Endothelial cell of umbilical vein (primary cell): ENCODE data around the gene HOXC11. TPM values are rescaled to one million over a fixed set of nuclear protein-coding genes. Genes with fewer than 3 reads are reported as not detected.

ENCODE experiments used
- BruUV-seq: library from RNA; stranded (reverse); fragments of 400-500 nt; replicated peaks from 2 replicates; lab custom pipeline; 2021; lab: Mats Ljungman, UMichigan
- CTCF ChIA-PET: fragments of 300-600, 350-600 bp; sonication (Branson Sonifier 250); formaldehyde crosslinking; loops from one replicate; lab custom pipeline; 2021; ENCODE audit warnings: antibody characterized with exemption, inconsistent platforms; lab: Charles Lee
- POLR2A ChIA-PET: fragments of 300-600, 350-600 bp; sonication (Branson Sonifier 250); formaldehyde crosslinking; loops from one replicate; lab custom pipeline; 2021; ENCODE audit warnings: antibody characterized with exemption, inconsistent platforms; lab: Charles Lee
- DNase-seq: peaks from one replicate; pipeline ENCODE4 v3.0.0-alpha.2; 2011; ENCODE audit warnings: low read depth, low spot score
- FAIRE-seq: peaks from 2 replicates; lab custom pipeline; 2011; peaks lifted over from hg19 to GRCh38; lab: Jason Lieb, UNC
- H2AFZ ChIP-seq: 2 replicates; pipeline ENCODE4 v1.6.0; 2012; ENCODE audit warnings: low read depth, low read length, control low read depth, inconsistent platforms
- H3K27ac ChIP-seq: 2 replicates; pipeline ENCODE4 v1.5.1; 2011; ENCODE audit warnings: low read depth, mild to moderate bottlenecking, control low read depth, low read length, moderate library complexity; ENCODE audit not compliant: insufficient read depth
- H3K27me3 ChIP-seq, 2 experiments: 2 replicates each; pipeline versions ENCODE4 v1.6.0 to v1.6.1; 2011; ENCODE audit warnings: low read length in 2 of 2, mixed read lengths in 1 of 2; ENCODE audit not compliant: control insufficient read depth in 2 of 2, insufficient read depth in 2 of 2
- H3K36me3 ChIP-seq, 2 experiments: 2 replicates in 1 of 2; 3 replicates in 1 of 2; pipeline ENCODE4 v1.5.1; 2011; ENCODE audit warnings: low read length in 2 of 2, mild to moderate bottlenecking in 1 of 2, moderate library complexity in 1 of 2; ENCODE audit not compliant: control insufficient read depth in 2 of 2, insufficient read depth in 2 of 2; ENCODE audit errors: extremely low read depth in 1 of 2
- H3K4me1 ChIP-seq: 3 replicates; pipeline ENCODE4 v1.5.1; 2011; ENCODE audit warnings: mild to moderate bottlenecking, low read length; ENCODE audit not compliant: control insufficient read depth, insufficient read depth; ENCODE audit errors: extremely low read depth
- H3K4me2 ChIP-seq: 2 replicates; pipeline ENCODE4 v1.6.1; 2011; ENCODE audit warnings: low read length, control low read depth, mixed read lengths; ENCODE audit not compliant: insufficient read depth
- H3K4me3 ChIP-seq, 3 experiments: fragments of 200-600 bp in 1 of 3; sonication (generic), shearing (Covaris generic) in 1 of 3; replicated peaks in 1 of 3; 2 replicates each; pipeline ENCODE4 v1.5.1; 2011 to 2016; ENCODE audit warnings: control low read depth in 3 of 3, low read length in 3 of 3, mild to moderate bottlenecking in 2 of 3, inconsistent platforms in 1 of 3, low read depth in 1 of 3, moderate library complexity in 1 of 3; ENCODE audit not compliant: insufficient read depth in 1 of 3
- H3K79me2 ChIP-seq: 2 replicates; pipeline ENCODE4 v1.6.0; 2012; ENCODE audit warnings: low read length, inconsistent platforms; ENCODE audit not compliant: control insufficient read depth, insufficient read depth
- H3K9ac ChIP-seq: replicated peaks from 2 replicates; pipeline ENCODE3; 2011; ENCODE audit warnings: low read length, control low read depth; ENCODE audit not compliant: insufficient read depth; ENCODE audit errors: extremely low read depth
- H3K9me1 ChIP-seq: replicated peaks from 3 replicates; pipeline ENCODE4 v1.6.0; 2011; ENCODE audit warnings: mild to moderate bottlenecking, low read length; ENCODE audit not compliant: control insufficient read depth, insufficient read depth; ENCODE audit errors: extremely low read depth
- H3K9me3 ChIP-seq: replicated peaks from 2 replicates; pipeline ENCODE4 v1.5.1; 2012; ENCODE audit warnings: low read length, inconsistent platforms; ENCODE audit not compliant: control insufficient read depth, insufficient read depth
- H4K20me1 ChIP-seq: replicated peaks from 2 replicates; pipeline ENCODE3; 2011; ENCODE audit warnings: mild to moderate bottlenecking, low read length; ENCODE audit not compliant: control insufficient read depth, insufficient read depth; ENCODE audit errors: extremely low read depth
- EZH2 ChIP-seq: IDR thresholded peaks from 2 replicates; pipeline ENCODE4 v1.6.1; 2012; ENCODE audit warnings: borderline replicate concordance, low read depth, mild to moderate bottlenecking, moderate library complexity, low read length, inconsistent platforms; ENCODE audit not compliant: severe bottlenecking
- GATA2 ChIP-seq: IDR thresholded peaks from 2 replicates; pipeline ENCODE4 v1.7.0; 2011; ENCODE audit warnings: low read depth, mild to moderate bottlenecking, moderate library complexity, mixed read lengths, low read length; ENCODE audit not compliant: insufficient read length, insufficient read depth
- JUN ChIP-seq: IDR thresholded peaks from 2 replicates; pipeline ENCODE4 v1.6.1; 2011; ENCODE audit warnings: borderline replicate concordance, low read depth; ENCODE audit not compliant: insufficient read length, insufficient read depth
- MAX ChIP-seq: IDR thresholded peaks from 2 replicates; pipeline ENCODE4 v1.6.1; 2011; ENCODE audit not compliant: insufficient read depth, insufficient read length
- MYC ChIP-seq: IDR thresholded peaks from one replicate; pipeline ENCODE4 v1.6.1; 2011; ENCODE audit warnings: mild to moderate bottlenecking, low read depth, low read length
- POLR2A ChIP-seq: IDR thresholded peaks from 2 replicates; pipeline ENCODE4 v1.6.1; 2012; ENCODE audit warnings: low read depth, mild to moderate bottlenecking, control low read depth, low read length
- POLR2AphosphoS5 ChIP-seq: IDR thresholded peaks from 2 replicates; pipeline ENCODE4 v1.6.1; 2012; ENCODE audit warnings: low read depth, mild to moderate bottlenecking, control low read depth, low read length, moderate library complexity; ENCODE audit not compliant: insufficient read depth
- dilution Hi-C: fragments of 300-500 bp; cut with MboI; formaldehyde crosslinking; loops from one replicate; pipeline ENCODE4 v1.15.0; 2019; ENCODE audit warnings: low sequenced_read_pairs; ENCODE audit not compliant: extremely low pct_ligation_motif_present
- intact Hi-C: fragments of 100-400 bp; cut with micrococcal nuclease; formaldehyde crosslinking; loops from one replicate; pipeline ENCODE4 v1.10.0; 2022
- polyA plus RNA-seq, 4 experiments: library from polyadenylated mRNA; depleted of rRNA in 3 of 4; stranded (reverse) in 3 of 4; unstranded in 1 of 4; fragments of >200 nt; gene quantifications; 2 replicates each; pipeline versions ENCODE4 v1.2.1 to v1.2.3, GENCODE V29; 2011 to 2012; ENCODE audit warnings: missing spikeins in 1 of 4
- total RNA-seq: library from RNA; stranded (reverse); gene quantifications from 2 replicates; pipeline ENCODE4 v1.2.3, GENCODE V29; 2021

Gene HOXC11
- total and polyA plus RNA-seq, 2 donors (not counting 3 experiments of a cell fraction or from before 2014, with no cell fraction given): not detected

- CTCF ChIA-PET: interaction anchor here (0.6 to 3.9 kb wide), 9 partner anchors 15 to 227 kb away, joined by 3 to 44 read pairs (median 12); no protein-coding TSS in a partner anchor
- dilution Hi-C loops: no loop called here
Measured at GRCh38 chr12:53985692-53985993, 12.7 kb downstream of the HOXC11 start.

GRCh38 chr12:53985994-53986685, 13.2 kb downstream of the HOXC11 start:
- Histone ChIP-seq H4K20me1 (no peaks in the 10 kb centered on the region), H3K9me1 (no peaks in the 10 kb centered on the region), H3K9ac (no peak overlapping the region), H3K36me3 (no peaks in the 10 kb centered on the region), H3K4me2 (no peak overlapping the region), H2AFZ (no peak overlapping the region), H3K79me2 (no peaks in the 10 kb centered on the region), H3K4me1 (no peaks in the 10 kb centered on the region), H3K4me3 (no peak overlapping the region), H3K27me3 (peaks cover 91 to 93% of the 10 kb centered on the region in 2 experiments), H3K27ac (no peak overlapping the region), H3K9me3 (no peaks in the 10 kb centered on the region)
- dilution Hi-C loops: no loop called here
- no peak for TF ChIP-seq POLR2A
- no peak for TF ChIP-seq MAX
- peak; percentile 98 for TF ChIP-seq EZH2
- no peak for TF ChIP-seq MYC
- TF ChIP-seq POLR2AphosphoS5: no peak
- no peak for TF ChIP-seq GATA2
- TF ChIP-seq JUN: no peak
- FAIRE-seq (no peak), DNase-seq (no peak)
- CTCF ChIA-PET: interaction anchor here (0.6 to 3.9 kb wide), 8 partner anchors 16 to 221 kb away, joined by 3 to 44 read pairs (median 8); no protein-coding TSS in a partner anchor
- no TSS peak for BruUV-seq
- POLR2A ChIA-PET: no interaction called here
- intact Hi-C loops: loop anchor here (1.0 to 5.0 kb wide), 2 partner anchors 215 to 284 kb away; no protein-coding TSS in a partner anchor

More at GRCh38 chr12:53985692-53985993, 12.7 kb downstream of the HOXC11 start:
- Histone ChIP-seq H3K4me3 (no peak overlapping the region), H3K9ac (no peak overlapping the region), H3K4me2 (no peak overlapping the region), H3K9me3 (no peaks in the 10 kb centered on the region), H3K79me2 (no peaks in the 10 kb centered on the region), H3K27me3 (peaks cover 91 to 93% of the 10 kb centered on the region in 2 experiments), H3K9me1 (no peaks in the 10 kb centered on the region), H4K20me1 (no peaks in the 10 kb centered on the region), H3K27ac (no peak overlapping the region), H2AFZ (no peak overlapping the region), H3K4me1 (no peaks in the 10 kb centered on the region), H3K36me3 (no peaks in the 10 kb centered on the region)
- BruUV-seq: no TSS peak
- FAIRE-seq: no peak
- no peak for DNase-seq
- TF ChIP-seq EZH2 (no peak), POLR2A (no peak)
- POLR2A ChIA-PET: no interaction called here
- intact Hi-C loops: loop anchor here (1.0 to 5.0 kb wide), 2 partner anchors 216 to 283 kb away; no protein-coding TSS in a partner anchor
